Ishikawa (cell line): Measurements from ENCODE around the gene PPM1B.

Experiments used
- CEBPB ChIP-seq: IDR thresholded peaks from 2 replicates; pipeline ENCODE4 v1.6.1; 2012
- CREB1 ChIP-seq: IDR thresholded peaks from 2 replicates; pipeline ENCODE4 v1.6.1; 2012; ENCODE audit warnings: low read depth
- EGR1 ChIP-seq: IDR thresholded peaks from 2 replicates; pipeline ENCODE4 v1.6.1; 2012
- EP300 ChIP-seq: IDR thresholded peaks from 2 replicates; pipeline ENCODE4 v1.6.1; 2012; ENCODE audit warnings: borderline replicate concordance
- FOXM1 ChIP-seq: IDR thresholded peaks from 2 replicates; pipeline ENCODE4 v1.6.1; 2012; ENCODE audit warnings: low read depth, borderline replicate concordance
- MAX ChIP-seq: IDR thresholded peaks from 2 replicates; pipeline ENCODE4 v1.6.1; 2012
- NFIC ChIP-seq: IDR thresholded peaks from 2 replicates; pipeline ENCODE4 v1.6.1; 2012
- RAD21 ChIP-seq: IDR thresholded peaks from 2 replicates; pipeline ENCODE4 v1.6.1; 2012; ENCODE audit warnings: low read depth
- REST ChIP-seq: IDR thresholded peaks from 2 replicates; pipeline ENCODE4 v1.6.1; 2012; ENCODE audit warnings: low read depth, mild to moderate bottlenecking
- TAF1 ChIP-seq: IDR thresholded peaks from 2 replicates; pipeline ENCODE4 v1.6.1; 2012; ENCODE audit warnings: low read depth, mild to moderate bottlenecking
- TCF12 ChIP-seq: IDR thresholded peaks from 2 replicates; pipeline ENCODE4 v1.6.1; 2012; ENCODE audit warnings: low read depth
- TEAD4 ChIP-seq: IDR thresholded peaks from 2 replicates; pipeline ENCODE4 v1.6.1; 2012
- USF1 ChIP-seq: IDR thresholded peaks from 2 replicates; pipeline ENCODE4 v1.6.1; 2012
- YY1 ChIP-seq: IDR thresholded peaks from 2 replicates; pipeline ENCODE4 v1.6.1; 2012; ENCODE audit warnings: low read depth
- ZBTB7A ChIP-seq: IDR thresholded peaks from 2 replicates; pipeline ENCODE4 v1.6.1; 2012; ENCODE audit warnings: low read depth

Gene PPM1B

GRCh38 chr2:44142306-44142705, 26.4 kb upstream of the PPM1B start:
- TF ChIP-seq CEBPB (no peak), REST (no peak), YY1 (no peak), USF1 (no peak), ZBTB7A (no peak), TCF12 (no peak), EP300 (no peak), EGR1 (no peak), CREB1 (no peak), FOXM1 (no peak), MAX (no peak), TAF1 (no peak), RAD21 (no peak), TEAD4 (no peak), NFIC (no peak)

GRCh38 chr2:44143701-44144100, 25.0 kb upstream of the PPM1B start:
- TF ChIP-seq EP300 = no peak

- TF ChIP-seq TAF1 (no peak), CREB1 (no peak), YY1 (no peak), EGR1 (no peak), EP300 (no peak), TEAD4 (no peak), NFIC (no peak), TCF12 (no peak), RAD21 (no peak), MAX (no peak), REST (no peak), USF1 (no peak), ZBTB7A (no peak), CEBPB (no peak), FOXM1 (no peak)
Observed at GRCh38 chr2:44148999-44149398, 19.7 kb upstream of the PPM1B start.

- no peak for TF ChIP-seq EGR1
- TF ChIP-seq TCF12 = no peak
- TF ChIP-seq MAX = no peak
- no peak for TF ChIP-seq YY1
- no peak for TF ChIP-seq EP300
- TF ChIP-seq NFIC = no peak
- TF ChIP-seq TEAD4 = no peak
- TF ChIP-seq RAD21 = no peak
- TF ChIP-seq ZBTB7A = no peak
- no peak for TF ChIP-seq USF1
Observed at GRCh38 chr2:44150473-44150872, 18.2 kb upstream of the PPM1B start.

GRCh38 chr2:44152865-44153669, 15.6 kb upstream of the PPM1B start:
- TF ChIP-seq TCF12 (no peak), MAX (no peak), ZBTB7A (no peak), NFIC (no peak), CREB1 (no peak), EP300 (no peak), YY1 (no peak), TAF1 (no peak), EGR1 (no peak)
